Measurements from ENCODE around the gene U2SURP.
A peak's percentile ranks its signal among the peaks of the same experiment; 100 is the strongest.
"Not testable (repeated sequence)": the region's sequence is repeated elsewhere in the genome, so short reads cannot be mapped to it uniquely, and the experiment has no call there.

Gene U2SURP

DNA sequence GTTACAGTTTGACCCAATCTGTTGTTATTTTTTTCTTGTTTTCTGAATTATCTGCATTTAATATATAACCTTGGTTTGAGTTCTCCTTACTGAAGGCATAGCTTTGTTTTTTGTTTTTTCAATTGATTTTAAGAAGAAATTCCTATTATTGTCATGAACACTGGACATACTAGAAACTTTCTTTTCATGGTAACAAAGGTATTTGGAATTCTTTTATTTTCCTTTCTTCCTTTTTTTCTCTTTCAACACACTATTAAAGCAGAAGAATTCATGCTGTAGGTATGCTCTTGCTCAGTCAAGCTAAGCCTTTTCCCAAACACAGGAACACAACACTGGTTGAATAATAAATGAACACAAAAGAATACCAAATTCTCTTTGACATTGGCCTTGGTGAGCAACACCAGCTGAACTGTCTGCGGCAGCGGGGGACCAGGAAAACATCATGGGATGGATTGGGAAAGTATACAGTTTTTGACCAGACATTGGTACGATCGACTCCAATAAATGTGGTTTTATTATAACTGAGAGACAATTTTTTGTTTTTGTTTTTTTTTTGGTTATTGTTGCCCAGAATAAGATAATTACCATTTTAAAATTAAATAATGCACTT, 23.1 kb downstream of the U2SURP start:
- DNase-seq, result no peak

DNA sequence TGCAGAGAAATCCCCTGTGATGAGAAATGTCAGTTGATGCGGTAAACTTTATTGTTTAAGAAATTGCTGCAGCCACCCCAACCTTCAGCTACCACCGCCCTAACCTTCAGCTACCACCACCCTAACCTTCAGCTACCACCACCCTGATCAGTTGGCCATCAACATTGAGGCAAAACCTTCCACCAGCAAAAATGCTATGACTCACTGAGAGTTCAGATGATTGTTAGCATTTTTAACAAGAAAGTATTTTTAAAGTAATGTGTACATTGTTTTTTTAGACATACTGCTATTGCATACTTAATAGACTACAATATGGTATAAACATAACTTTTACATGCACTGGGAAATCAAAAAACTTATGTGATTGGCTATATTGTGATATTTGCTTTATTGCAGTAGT, 30.0 kb downstream of the U2SURP start:
- no peak for DNase-seq

DNA sequence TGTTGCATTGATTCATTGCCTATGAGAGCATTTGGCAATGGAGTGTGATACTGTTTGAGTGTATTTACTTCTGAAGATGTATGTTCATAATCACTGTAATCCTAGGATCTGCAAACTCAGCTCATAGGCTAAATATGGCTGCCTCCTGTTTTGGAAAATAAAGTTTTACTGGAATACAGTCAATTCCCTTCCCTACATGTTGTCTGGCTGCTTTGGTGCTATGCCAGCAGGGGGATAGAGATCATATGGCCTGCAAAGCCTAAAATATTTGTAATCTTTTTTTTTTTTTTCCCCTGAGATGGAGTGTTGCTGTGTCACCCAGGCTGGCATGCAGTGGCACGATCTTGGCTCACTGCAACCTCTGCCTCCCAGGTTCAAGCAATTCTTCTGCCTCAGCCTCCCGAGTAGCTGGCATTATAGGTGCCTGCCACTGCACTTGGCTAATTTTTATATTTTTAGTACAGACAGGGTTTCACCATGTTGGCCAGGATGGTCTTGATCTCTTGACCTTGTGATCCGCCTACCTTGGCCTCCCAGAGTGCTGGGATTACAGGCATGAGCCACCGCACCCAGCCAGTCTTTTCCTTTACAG, 30.5 kb downstream of the U2SURP start:
- not testable (repeated sequence) for DNase-seq

DNA sequence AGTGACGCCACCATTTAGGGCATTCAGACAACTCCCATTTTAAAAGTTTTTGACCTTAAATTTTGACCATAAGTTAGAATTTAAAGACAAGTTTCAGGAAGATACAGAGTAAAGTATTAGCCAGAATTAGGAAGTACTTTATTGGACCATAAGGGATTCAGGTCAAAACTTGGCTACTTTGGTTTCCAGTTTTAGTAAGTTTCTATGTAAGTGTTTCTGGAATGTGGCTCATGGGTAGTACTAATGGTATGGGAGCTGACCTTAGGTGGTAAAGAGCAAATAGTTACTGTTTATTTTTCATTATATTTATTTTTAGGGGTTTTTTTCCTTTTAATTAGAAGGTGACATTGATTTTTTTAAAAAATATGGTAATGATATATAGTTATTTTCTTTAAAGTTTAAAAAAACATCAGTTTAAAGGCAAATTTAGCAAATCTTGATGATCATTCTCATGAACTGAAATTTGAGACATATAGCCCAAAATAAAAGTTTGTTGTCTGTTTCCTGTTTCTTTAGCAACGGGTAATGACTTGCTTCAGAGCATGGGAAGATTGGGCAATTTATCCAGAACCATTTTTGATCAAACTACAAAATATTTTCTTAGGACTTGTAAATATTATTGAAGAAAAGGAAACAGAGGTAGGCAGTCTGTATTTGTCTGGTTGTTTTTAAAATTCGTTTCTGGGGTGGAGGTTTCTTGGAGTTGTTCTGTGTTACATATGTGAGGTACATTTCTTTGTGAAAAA, 34.3 kb downstream of the U2SURP start:
- no peak for DNase-seq

DNA sequence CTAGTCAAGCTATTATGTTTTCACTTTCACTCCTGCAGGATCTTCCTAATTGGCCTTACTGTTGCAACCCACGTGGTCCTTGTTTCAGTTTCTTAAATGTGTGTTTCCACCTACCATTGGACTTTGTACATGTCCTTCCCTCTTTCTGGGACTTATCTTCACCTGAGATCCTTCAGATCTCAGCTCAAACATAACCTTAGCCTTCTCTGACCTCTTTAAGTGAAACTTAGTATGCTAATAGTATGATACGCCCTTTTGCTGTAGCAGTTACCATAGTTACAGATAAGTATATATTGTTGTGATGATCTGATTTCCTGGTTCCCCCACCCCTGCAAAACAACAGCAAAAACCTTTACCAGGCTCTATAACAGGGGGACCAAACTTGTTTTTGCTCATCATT, 35.2 kb downstream of the U2SURP start:
- DNase-seq, result peak; percentile 57

DNA sequence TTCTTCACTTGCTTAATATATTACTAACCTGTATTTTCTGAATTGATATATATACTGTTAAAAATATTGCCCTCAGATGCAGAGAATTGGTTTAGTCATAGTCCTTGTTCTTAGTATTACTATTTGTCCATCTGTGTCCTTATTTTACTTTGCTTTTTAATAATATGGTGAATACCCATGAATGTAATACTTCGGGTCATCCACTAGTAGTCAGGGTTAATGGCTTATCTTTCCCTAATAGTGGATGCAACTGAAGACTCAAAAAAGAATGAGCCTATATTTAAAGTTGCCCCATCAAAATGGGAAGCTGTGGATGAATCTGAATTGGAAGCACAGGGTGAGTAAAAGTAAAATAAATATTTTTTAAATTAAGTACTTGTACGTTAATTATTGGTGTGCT, 36.5 kb downstream of the U2SURP start:
- no peak for DNase-seq

DNA sequence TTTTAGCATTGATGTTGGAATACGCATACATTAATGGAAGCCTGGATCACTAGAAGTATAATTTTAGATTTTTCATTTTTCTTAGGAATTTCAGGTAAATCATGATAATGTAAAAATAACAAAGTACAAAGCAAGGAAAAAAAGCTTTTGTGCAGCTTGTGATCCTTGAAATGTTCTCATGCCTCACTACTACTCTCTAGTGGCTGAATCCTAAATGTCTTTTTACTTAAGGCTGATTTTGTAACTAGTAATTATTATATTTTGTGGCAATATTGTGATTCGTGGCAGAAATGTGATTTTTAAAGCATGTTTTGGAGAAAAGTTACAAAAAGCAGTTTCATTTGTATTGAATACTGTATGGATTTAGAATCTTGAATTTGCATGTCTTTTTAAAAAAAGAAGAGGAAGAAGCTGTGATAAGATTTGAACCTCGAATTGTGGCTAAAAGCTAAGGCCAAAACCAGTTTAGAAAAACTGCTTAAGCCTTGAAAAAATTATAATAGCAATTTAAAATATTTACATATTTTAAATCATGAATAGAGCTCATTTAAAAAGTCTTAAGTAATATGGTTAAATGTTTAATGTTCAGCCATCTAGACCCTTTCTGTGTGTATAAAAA, 39.0 kb downstream of the U2SURP start:
- DNase-seq, result no peak

DNA sequence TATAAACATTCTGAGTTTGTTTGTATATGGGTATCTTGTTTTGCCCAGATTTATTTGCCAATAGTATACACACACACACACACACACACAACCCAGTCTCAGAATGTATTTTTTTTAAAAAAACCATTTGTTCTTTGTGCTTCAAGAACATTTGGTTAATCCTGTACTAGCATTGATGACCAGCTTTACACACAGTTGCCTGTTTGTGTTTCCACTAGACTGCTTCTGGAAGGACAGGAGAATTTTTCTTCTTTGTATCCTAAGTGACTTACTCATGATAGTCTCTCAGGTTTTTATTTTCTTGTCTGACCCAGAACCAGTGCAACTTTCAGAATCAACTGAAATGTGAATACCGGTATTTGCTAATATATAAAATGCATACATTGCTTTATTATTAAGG, 40.5 kb downstream of the U2SURP start:
- no peak for DNase-seq

DNA sequence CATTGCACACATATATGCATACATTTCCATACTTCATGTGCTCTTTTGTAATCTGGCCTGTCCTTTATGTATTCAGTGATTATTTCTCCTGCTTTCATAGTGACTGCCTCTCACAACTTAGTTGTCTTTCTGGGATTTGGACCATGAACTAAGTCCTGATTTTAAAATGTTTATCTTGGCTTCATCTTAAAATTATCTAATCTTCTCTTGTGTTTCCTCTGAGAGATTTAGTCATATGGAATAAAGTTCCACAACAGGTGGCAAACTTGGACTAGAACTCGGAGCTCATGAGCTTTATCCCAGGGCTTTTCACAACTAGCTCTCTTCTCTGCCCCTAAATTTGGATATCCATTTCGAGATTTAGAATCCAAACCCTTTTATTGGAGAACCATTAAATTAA, 44.3 kb downstream of the U2SURP start:
- DNase-seq, result no peak

DNA sequence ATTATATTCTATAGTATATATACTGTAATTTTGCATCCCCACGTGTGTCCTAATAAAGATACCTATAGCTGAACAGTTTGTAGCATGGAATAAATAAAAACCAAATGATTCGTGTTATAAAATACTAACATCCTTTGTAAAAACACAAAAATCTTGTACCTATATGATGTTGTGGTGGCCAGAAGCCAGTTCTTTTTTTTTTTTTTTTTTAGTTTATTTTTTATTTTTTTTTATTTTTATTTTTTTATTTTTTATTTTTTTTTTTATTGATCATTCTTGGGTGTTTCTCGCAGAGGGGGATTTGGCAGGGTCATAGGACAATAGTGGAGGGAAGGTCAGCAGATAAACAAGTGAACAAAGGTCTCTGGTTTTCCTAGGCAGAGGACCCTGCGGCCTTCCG, 44.7 kb downstream of the U2SURP start:
- not testable (repeated sequence) for DNase-seq

DNA sequence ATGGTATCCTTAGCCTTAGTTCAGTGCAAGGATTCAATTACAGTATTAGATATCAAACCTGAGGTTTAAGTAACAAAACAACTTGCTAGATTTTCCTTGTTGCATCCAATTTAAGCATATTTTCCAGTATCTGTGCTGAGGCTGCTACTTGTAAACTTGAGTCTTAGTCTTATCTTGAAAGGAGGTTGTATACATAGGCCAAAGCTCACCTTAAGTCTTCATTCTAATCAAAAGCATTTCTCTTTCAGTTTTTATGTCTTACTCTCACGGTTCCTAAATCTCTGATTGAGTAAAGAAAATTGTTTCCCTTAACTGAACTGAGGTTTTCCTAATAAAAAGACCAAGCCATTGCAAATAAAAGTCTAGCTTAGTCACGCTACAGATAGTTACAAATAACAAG, 52.6 kb downstream of the U2SURP start:
- DNase-seq, result no peak

DNA sequence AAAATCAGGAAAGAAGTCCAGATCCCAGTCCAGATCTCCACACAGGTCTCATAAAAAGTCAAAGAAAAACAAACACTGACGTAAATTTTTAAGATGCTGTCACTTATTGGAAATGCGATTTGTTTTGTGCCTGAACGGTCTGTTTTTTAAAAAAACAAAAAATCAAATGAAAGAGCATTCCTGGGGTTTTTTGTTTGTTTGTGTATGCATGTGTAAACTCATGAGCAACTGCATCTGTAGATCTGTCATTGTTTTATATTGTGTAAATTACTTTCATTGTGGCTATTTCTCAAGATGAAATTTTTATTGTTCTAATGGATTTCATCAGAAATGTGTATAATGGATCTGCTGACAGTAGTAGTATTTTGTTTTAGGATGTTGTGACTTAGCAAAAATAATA, 55.0 kb downstream of the U2SURP start:
- DNase-seq, result no peak

DNA sequence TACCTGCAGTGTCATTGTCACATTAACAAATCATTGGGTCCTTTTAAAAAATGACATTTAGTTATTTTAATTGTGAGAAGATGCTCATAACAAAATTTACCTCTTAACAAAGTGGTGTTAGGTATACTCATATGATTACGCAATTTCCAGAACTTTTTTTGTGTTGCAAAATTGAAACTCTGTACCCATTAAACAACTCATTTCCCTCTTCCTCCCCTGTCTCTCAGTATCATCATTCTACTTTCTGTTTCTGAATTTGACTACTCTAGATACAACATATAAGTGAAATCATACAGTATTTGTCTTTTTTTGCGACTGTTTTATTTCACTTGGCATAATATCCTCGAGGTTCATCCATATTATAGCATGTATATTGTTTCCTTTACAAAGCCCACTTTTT, 59.5 kb downstream of the U2SURP start:
- no peak for DNase-seq

DNA sequence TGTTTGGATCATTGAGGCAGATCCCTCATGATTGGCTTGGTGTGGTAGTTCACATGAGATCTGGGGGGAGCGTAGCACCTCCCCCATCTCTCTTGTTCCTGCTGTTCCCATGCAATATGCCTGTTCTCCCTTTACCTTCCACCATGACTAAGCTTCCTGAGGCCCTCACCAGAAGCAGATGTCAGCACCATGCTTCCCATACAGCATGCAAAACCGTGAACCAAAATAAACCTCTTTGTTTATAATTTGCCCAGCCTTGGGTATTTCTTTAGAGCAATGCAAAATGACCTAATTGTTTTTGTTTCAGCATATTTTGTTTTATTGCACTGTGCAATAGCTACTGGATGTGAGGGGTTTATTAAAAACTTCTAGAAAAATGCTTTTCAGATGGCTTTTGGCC, 61.6 kb downstream of the U2SURP start:
- DNase-seq, result no peak

DNA sequence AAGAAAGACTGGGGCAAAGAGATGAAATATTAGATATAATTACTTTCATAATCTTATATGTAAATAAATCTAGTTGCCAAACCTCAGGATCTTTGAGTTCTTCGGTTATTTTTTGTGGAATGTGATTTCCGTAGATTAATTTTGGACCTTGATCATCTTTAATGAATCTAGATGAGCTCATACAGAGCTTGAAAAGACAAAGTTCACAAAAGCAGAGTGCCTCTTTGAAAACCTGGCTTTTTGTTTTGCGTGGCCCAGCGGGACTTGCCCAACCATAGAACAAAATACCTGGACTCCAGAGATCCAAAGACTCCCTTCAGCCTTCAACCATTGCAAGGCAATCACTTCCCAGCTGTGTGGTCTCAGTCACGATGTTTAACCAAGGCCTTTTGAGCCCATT, 63.4 kb downstream of the U2SURP start:
- DNase-seq, result no peak

DNA sequence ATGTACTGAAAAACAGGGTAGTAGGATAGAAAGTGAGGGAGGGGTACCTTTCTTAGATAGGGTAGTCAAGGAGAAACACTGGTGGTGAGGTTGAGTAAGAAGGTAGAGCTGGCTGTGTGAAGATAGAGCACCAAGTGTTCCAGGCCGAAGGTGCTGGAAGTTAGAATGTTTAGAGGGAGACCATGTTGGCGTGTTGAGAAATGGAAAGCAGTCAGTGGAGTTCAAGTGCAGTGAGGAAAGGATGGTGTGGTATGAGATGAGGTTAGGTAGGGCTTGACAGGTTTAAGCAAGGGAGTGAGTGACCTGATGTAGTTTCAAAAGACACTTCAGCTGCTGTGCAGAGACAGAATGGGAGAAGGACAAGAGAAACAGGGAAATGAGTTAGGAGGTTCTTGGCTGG, 64.0 kb downstream of the U2SURP start:
- no peak for DNase-seq

DNA sequence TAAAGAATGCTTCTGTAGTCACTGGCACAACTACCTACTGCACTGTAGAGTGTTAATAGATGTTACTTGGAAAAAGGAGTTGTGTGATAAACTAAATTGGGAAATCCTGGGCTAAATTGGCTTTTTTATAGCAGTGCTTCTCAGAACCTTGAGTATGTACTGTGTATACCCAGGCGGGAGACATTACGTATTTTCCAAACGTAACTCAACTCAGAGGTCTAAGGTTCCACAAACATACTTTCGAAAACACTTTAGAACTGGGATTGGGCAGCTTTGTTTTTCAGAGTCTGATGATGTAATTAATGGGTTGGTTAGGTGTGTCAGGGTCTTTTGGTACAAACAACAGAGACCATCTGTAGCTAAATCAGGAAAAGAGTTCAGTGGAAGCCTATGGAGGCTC, 64.7 kb downstream of the U2SURP start:
- DNase-seq, result no peak

DNA sequence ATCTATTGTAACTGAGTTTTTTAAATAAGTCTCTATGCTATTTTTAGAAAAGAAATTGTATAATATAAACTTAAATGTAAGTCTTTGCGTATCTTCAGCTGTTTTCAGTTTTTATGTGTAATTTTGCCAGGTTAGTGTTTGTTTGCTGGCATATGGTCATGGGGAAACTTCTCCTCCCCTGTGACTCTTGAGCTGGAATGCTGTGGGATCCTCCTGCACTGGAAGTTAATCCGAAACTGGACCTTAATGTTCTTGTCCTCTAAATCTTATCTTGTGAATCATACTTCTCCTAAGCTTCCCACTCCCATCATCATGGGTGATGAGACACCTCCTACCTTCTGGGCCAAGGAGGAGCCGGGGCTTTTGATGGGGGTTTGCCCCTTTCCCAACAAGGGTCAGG, 65.8 kb downstream of the U2SURP start:
- DNase-seq, result no peak

DNA sequence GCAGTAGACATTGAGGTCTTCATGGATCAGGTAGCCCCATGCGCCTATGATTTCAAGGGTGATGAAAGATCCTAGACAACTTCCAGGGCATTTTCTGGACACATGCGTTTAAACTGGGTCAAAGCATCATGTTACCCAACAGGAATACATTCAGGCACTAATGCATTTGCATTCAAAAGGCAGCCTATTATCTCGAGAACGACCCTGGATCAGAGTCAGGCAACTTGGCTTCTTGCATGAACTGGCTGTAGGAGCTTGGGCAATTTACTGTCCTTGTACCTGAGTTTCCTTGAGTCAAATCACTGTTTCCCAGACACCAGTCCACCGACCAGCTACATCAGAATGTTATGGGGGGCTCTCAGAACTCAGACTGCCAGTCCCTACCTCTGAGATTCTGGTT, 66.7 kb downstream of the U2SURP start:
- no peak for DNase-seq

DNA sequence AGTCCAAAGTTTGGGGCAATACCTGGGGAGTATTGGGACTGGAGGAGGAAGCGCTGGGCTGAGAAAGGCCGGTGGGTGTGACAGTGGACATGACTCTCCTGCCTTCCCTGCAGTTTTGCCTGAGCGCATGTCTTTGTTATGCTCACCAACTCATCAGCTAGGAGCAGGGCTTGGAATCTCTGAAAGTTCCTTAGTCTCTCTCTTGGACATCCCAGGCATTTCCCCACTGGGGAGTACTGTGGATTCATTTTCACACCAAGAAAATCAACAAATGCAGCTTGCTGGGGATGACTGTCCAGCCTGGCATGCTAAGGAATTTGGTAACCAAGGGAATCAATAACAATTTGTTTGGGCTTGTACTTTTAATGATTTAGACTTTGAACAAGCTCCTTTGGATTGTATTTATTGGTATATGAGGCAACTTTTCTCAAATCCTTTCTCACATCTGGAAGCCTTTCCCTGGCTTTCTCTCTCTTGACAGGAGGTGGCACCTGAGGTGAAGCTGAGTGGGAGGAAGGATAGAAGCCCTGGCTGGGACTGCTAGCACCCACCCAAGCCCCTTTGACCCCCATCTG, 69.7 kb downstream of the U2SURP start:
- no peak for DNase-seq

DNA sequence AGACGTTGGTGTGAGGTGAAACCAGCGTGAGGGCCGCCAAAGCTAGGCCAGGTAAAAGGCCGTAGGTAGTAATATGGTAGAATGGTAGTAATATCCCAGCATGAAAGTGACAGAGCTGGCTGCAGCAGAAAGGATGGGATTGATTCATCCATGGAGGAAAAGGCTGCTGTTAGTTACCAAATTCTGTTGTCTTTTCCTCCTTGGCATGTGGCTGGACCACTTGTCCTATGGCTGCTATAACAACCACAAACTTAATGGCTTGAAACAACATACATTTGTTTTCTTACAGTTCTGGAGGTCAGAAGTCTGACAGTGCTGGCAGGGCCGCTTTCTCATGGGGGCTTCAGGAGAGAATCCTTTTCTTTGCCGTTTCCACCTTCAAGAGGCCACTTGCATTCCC, 70.4 kb downstream of the U2SURP start:
- DNase-seq, result no peak

DNA sequence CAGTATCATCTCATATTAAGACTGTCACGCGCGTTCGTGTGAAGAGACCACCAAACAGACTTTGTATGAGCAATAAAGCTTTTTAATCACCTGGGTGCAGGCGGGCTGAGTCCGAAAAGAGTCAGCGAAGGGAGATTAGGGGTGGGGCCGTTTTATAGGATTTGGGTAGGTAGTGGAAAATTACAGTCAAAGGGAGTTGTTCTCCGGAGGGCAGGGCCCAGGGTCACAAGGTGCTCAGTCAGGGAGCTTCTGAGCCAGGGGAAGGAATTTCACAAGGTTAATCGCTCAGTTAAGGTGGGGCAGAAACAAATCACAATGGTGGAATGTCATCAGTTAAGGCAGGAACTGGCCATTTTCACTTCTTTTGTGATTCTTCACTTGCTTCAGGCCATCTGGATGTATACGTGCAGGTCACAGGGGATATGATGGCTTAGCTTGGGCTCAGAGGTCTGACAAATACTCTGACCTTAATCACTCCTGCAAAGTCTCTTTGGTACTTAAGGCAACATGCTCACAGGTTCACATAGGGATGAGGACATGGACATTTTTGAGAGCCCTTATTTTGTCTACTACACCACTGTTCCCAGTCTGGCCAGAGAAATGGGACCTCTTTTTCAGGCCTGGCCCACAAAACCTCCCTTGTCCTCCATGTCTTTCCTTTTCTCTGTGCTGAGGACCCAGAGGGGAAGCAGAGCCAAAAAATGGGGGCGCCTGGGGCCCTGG, 71.1 kb downstream of the U2SURP start:
- DNase-seq, result not testable (repeated sequence)

DNA sequence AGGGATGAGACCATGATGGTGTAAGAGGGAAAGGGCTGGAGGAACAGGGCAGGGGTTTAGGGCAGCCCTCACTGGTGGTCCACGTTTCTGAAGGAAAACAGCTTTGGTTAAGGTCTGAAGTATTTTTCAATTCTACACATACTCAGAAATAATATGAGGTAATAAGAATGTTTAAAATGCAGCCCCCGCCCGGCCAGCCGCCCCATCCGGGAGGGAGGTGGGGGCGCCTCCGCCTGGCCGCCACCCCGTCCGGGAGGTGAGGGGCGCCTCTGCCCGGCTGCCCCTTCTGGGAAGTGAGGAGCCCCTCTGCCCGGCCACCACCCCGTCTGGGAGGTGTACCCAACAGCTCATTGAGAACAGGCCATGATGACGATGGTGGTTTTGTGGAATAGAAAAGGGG, 72.2 kb downstream of the U2SURP start:
- not testable (repeated sequence) for DNase-seq
